HCT116 (cell line): ENCODE results near the gene RBKS.

Experiments used
- ATF3 ChIP-seq: IDR thresholded peaks from 2 replicates; pipeline ENCODE4 v1.6.1; 2012
- CTCF ChIP-seq, 3 experiments: fragments of 200-600 bp in 1 of 3; sonication (generic) in 1 of 3; IDR thresholded peaks in 2 of 3; conservative IDR thresholded peaks in 1 of 3; 2 replicates each; pipeline ENCODE4 v1.5.1; 2012 to 2017; ENCODE audit warnings: low read depth in 2 of 3, low read length in 2 of 3, antibody characterized with exemption in 1 of 3, borderline replicate concordance in 1 of 3, control low read depth in 1 of 3, mild to moderate bottlenecking in 1 of 3, mixed read lengths in 1 of 3, mixed run types in 1 of 3, moderate library complexity in 1 of 3; ENCODE audit not compliant: insufficient read depth in 1 of 3
- ELF1 ChIP-seq: IDR thresholded peaks from 2 replicates; pipeline ENCODE4 v1.6.1; 2012; ENCODE audit warnings: low read depth, borderline replicate concordance
- EZH2 ChIP-seq: fragments of 200-600 bp; sonication (generic); IDR thresholded peaks from 2 replicates; pipeline ENCODE4 v1.6.1; 2017; ENCODE audit warnings: antibody characterized with exemption, mixed run types
- EZH2phosphoT487 ChIP-seq: fragments of 200-600 bp; IDR thresholded peaks from 2 replicates; pipeline ENCODE4 v1.6.1; 2018; ENCODE audit warnings: antibody characterized with exemption, borderline replicate concordance
- POLR2A ChIP-seq: IDR thresholded peaks from 2 replicates; pipeline ENCODE4 v1.7.0; 2011; ENCODE audit warnings: borderline replicate concordance; ENCODE audit not compliant: insufficient read depth, insufficient read length; ENCODE audit errors: extremely low read depth
- RAD21 ChIP-seq: IDR thresholded peaks from 2 replicates; pipeline ENCODE4 v1.6.1; 2012; ENCODE audit warnings: low read depth, mild to moderate bottlenecking
- REST ChIP-seq: IDR thresholded peaks from 2 replicates; pipeline ENCODE4 v1.6.1; 2012; ENCODE audit warnings: low read depth
- SIN3A ChIP-seq: IDR thresholded peaks from 2 replicates; pipeline ENCODE4 v1.6.1; 2012; ENCODE audit warnings: low read depth
- SRF ChIP-seq: IDR thresholded peaks from 2 replicates; pipeline ENCODE4 v1.6.1; 2012; ENCODE audit warnings: low read depth
- ZBTB33 ChIP-seq: IDR thresholded peaks from 2 replicates; pipeline ENCODE4 v1.6.1; 2011; ENCODE audit warnings: mild to moderate bottlenecking, low read length, moderate library complexity; ENCODE audit not compliant: insufficient replicate concordance; ENCODE audit errors: extremely low read depth
- ZFX ChIP-seq: fragments of 450-650 bp; IDR thresholded peaks from 2 replicates; pipeline ENCODE4 v1.6.1; 2017

GRCh38 chr2:27808984-27809383 lies 81.2 kb downstream of the RBKS start:
- no peak for TF ChIP-seq CTCF (IDR thresholded peaks at IDR 0.05 in 2 of 3, conservative IDR thresholded peaks at IDR 0.05 in 1 of 3; ENCODE audit: borderline replicate concordance in 1 of 3, insufficient read depth in 1 of 3, low read depth in 2 of 3, low read length in 2 of 3)
- no peak for TF ChIP-seq RAD21
- no peak for TF ChIP-seq ELF1
- TF ChIP-seq POLR2A = no peak
- TF ChIP-seq ZFX = no peak
- no peak for TF ChIP-seq SIN3A
- no peak for TF ChIP-seq ATF3
- TF ChIP-seq REST = no peak
- no peak for TF ChIP-seq EZH2phosphoT487
- no peak for TF ChIP-seq SRF
- TF ChIP-seq EZH2 = no peak
- no peak for TF ChIP-seq ZBTB33
